Measurements from ENCODE around the gene FKBP2.

- TF ChIP-seq CTCF (IDR thresholded peaks at IDR 0.05) = no peak
- no peak for TF ChIP-seq POLR2A (IDR thresholded peaks at IDR 0.05)
Measured at GRCh38 chr11:64284962-64285884, 44.3 kb downstream of the FKBP2 start, which contains the start of gene GPR137.
